ENCODE measurements around the gene ICAM5.
"Not testable (repeated sequence)": the region's sequence is repeated elsewhere in the genome, so short reads cannot be mapped to it uniquely, and the experiment has no call there.

The ICAM5 gene

DNA sequence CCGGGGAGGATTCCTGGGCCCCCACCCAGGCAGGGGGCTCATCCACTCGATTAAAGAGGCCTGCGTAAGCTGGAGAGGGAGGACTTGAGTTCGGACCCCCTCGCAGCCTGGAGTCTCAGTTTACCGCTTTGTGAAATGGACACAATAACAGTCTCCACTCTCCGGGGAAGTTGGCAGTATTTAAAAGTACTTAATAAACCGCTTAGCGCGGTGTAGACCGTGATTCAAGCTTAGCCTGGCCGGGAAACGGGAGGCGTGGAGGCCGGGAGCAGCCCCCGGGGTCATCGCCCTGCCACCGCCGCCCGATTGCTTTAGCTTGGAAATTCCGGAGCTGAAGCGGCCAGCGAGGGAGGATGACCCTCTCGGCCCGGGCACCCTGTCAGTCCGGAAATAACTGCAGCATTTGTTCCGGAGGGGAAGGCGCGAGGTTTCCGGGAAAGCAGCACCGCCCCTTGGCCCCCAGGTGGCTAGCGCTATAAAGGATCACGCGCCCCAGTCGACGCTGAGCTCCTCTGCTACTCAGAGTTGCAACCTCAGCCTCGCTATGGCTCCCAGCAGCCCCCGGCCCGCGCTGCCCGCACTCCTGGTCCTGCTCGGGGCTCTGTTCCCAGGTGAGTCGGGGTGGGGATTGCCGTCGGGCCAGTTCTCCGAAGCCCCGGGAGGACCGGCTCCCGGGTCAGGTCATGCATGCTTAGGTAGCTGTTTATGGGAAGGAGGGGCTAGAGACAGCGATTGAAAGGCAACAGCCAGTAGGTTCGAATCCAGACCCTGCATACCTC is 18.9 kb upstream of the ICAM5 start, which contains the start of gene ICAM1:
TSS of gene ICAM1 (plus strand) at position 505 of the 779 bp plus-strand sequence. CDS start at position 545, 40 bp downstream.
- DNase-seq, result no peak

DNA sequence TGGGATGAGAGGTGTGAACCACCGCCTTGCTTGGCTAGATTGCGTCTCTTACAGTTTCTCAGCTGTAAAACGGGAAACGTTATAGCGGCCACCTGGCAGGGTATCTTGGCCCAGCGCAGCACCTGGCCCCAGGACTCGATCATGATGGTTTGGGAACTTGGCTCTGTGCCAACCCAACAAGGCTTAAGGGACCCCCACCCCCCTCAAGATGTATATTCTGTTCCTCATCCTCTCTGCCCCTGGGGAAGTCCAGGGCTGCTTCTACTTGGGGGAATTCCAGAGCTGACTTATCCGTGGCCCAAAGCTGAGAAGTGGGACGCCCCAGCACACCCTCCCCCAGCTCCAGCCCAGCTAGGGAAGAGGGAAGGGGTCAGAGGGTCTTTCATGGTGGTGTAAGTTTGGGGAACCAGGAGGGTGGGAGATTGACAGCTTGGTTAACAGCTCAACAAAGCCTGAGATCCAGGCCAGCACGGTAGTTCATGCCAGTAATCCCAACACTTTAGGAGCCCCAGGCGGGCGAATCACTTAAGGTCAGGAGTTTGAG is 18.1 kb upstream of the ICAM5 start:
- DNase-seq, result no peak

DNA sequence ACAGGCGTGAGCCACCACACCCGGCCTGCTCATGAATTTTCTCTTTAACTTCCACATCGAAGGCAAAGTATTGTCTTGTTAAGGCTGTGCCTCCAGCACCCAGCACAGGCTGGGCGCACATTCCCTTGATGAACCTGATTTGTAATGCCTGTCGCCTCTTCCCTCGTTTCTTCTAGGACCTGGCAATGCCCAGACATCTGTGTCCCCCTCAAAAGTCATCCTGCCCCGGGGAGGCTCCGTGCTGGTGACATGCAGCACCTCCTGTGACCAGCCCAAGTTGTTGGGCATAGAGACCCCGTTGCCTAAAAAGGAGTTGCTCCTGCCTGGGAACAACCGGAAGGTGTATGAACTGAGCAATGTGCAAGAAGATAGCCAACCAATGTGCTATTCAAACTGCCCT is 15.2 kb upstream of the ICAM5 start:
- no peak for DNase-seq

DNA sequence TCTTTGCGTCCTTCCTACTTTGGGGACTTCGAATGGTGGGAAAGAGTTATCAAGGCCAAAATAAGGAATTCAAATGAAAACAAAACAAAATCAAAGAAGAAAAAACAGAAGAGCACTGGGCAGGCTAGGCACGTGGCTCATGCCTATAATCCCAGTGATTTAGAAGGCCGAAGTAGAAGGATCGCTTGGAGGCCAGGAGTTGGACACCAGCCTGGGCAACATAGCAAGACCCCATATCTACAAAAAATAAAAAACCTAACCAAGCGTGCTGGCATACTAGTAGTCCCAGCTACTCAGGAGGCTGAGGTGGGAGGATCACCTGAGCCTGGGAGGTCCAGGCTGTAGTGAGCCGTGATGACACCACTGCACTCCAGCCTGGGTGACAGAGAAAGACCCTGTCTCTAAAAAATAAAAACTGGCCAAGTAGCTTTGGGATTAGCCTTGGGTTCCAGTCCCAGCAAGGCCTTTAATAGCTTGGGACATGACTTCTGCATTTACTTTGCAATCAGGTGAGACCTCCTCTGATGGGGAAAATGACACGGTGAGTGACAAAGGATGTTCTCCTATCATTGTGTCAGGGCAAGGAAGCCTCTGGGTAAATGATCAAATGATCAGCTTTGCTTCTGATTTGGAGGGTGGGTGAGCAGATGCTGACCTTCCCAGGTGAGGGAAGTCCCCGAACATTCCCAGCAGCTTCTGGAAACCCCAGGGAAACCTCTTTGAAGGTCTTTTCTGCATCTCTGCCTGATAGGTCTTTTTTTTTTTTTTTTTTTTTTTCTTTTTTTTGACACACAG is 11.8 kb upstream of the ICAM5 start:
- no peak for DNase-seq

DNA sequence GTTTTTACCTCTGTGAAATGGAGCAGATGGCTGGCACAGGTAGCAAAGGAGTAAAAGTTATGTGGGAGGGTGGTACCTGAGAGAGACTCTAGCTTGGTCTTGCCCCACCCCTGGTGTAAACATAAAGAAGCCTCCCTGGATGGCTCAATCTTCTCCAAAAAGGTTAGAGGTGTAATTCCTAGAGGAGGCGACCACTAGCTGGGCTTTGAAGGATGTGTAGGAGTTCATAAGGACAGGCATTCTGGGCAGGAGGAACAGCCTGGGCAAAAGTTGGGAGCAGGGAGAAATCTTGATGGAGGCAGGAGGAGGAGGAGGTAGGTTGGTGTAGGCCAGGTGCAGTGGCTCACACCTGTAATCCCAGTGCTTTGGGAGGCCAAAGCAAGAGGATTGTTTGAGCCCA is 10.8 kb upstream of the ICAM5 start:
- DNase-seq, result no peak

DNA sequence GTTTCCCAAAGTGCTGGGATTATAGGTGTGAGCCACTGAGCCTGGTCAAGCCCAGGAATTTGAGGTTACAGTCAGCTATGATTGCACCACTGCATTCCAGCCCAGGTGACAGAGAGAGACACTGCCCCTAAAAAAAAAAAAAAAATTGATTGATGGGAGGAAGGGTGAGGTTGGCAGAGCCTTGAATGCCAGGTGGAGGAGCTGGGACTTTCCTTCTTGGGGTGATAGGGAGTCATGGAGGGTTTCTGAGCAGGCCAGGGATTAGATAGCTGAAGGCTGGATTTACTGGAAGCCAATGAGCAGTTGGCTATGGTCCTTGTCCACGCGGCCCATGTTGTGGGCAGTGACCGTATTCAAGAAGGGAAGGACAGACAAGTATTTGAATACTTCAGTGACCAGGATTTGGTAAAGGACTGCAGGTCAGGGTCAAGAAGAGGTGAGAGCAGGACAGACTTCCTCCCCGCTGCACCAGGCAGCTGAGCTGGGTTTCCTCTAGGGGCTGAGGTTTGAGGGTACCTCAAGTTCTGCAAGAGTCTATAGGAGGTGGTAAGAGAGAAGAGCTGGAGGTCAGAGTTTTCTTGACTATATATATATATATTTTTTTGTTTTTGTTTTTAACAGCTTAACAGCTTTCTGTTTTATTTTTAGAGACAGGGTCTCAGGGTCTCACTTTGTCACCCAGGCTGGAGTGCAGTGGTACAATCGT is 9.9 kb upstream of the ICAM5 start:
- DNase-seq, result no peak

DNA sequence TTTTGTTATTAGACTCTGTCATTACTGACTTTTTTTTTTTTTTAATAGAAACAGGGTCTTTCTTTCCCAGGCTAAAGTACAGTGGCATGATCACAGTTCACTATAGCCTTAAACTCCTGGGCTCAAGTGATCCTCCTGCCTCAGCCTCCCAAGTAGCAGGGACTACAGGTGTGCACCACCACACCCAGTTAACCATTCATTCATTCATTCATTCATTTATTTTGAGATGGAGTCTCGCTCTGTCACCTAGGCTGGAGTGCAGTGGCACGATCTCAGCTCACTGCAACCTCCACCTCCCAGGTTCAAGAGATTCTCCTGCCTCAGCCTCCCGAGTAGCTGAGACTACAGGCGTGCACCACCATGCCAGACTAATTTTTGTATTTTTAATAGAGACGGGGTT is 7.7 kb upstream of the ICAM5 start:
- DNase-seq, result not testable (repeated sequence)

DNA sequence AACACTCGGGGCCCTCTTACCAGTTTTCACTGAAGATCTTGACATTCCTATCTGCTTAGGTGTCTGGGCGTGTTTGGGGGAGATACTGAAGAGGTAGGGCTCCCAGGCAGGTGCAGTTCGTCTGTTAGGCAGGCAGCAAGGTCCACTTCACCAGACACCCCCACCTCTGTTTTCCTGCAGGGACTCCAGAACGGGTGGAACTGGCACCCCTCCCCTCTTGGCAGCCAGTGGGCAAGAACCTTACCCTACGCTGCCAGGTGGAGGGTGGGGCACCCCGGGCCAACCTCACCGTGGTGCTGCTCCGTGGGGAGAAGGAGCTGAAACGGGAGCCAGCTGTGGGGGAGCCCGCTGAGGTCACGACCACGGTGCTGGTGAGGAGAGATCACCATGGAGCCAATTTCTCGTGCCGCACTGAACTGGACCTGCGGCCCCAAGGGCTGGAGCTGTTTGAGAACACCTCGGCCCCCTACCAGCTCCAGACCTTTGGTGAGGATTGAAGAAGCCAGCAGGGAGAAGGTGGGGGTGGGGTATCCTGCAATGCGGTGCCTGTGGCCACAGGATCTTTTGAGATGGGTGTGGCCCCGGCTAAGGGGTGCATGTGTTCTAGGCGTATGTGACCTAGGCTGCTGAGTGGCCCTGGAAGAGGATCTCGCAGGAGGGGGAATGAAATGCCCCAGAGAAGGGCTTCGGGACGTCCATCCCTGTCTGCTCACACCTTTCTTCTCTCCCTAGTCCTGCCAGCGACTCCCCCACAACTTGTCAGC is 6.3 kb upstream of the ICAM5 start:
- no peak for DNase-seq

DNA sequence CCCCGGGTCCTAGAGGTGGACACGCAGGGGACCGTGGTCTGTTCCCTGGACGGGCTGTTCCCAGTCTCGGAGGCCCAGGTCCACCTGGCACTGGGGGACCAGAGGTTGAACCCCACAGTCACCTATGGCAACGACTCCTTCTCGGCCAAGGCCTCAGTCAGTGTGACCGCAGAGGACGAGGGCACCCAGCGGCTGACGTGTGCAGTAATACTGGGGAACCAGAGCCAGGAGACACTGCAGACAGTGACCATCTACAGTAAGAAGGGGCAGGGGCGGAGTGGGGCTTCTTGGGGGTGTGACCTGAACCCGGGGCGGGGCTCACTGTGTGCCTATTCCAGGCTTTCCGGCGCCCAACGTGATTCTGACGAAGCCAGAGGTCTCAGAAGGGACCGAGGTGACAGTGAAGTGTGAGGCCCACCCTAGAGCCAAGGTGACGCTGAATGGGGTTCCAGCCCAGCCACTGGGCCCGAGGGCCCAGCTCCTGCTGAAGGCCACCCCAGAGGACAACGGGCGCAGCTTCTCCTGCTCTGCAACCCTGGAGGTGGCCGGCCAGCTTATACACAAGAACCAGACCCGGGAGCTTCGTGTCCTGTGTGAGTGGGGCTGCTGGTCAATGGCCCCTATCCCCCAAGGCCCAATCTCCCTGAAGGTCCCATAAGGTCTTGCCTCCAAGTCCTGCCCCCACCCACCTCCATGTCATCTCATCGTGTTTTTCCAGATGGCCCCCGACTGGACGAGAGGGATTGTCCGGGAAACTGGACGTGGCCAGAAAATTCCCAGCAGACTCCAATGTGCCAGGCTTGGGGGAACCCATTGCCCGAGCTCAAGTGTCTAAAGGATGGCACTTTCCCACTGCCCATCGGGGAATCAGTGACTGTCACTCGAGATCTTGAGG is 5.4 kb upstream of the ICAM5 start:
- DNase-seq, result no peak

DNA sequence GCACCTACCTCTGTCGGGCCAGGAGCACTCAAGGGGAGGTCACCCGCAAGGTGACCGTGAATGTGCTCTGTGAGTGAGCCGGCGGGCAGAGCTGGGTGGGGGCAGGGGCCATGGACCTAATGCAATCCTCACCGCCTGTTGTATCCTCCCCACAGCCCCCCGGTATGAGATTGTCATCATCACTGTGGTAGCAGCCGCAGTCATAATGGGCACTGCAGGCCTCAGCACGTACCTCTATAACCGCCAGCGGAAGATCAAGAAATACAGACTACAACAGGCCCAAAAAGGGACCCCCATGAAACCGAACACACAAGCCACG is 4.8 kb upstream of the ICAM5 start:
- DNase-seq, result no peak

DNA sequence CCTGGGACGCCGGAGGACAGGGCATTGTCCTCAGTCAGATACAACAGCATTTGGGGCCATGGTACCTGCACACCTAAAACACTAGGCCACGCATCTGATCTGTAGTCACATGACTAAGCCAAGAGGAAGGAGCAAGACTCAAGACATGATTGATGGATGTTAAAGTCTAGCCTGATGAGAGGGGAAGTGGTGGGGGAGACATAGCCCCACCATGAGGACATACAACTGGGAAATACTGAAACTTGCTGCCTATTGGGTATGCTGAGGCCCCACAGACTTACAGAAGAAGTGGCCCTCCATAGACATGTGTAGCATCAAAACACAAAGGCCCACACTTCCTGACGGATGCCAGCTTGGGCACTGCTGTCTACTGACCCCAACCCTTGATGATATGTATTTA is 4.4 kb upstream of the ICAM5 start:
- no peak for DNase-seq

DNA sequence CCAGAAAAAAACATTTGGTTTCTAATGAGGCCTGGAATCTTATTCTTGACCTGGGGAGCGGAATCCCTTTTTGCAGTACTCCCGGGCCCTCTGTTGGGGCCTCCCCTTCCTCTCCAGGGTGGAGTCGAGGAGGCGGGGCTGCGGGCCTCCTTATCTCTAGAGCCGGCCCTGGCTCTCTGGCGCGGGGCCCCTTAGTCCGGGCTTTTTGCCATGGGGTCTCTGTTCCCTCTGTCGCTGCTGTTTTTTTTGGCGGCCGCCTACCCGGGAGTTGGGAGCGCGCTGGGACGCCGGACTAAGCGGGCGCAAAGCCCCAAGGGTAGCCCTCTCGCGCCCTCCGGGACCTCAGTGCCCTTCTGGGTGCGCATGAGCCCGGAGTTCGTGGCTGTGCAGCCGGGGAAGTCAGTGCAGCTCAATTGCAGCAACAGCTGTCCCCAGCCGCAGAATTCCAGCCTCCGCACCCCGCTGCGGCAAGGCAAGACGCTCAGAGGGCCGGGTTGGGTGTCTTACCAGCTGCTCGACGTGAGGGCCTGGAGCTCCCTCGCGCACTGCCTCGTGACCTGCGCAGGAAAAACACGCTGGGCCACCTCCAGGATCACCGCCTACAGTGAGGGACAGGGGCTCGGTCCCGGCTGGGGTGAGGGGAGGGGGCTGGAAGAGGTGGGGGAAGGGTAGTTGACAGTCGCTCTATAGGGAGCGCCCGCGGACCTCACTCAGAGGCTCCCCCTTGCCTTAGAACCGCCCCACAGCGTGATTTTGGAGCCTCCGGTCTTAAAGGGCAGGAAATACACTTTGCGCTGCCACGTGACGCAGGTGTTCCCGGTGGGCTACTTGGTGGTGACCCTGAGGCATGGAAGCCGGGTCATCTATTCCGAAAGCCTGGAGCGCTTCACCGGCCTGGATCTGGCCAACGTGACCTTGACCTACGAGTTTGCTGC is 2.7 kb upstream of the ICAM5 start, which contains the start of gene ICAM4:
TSS of gene ICAM4 (plus strand) at position 153 of the 935 bp plus-strand sequence. CDS start at position 211, 58 bp downstream.
- no peak for DNase-seq

DNA sequence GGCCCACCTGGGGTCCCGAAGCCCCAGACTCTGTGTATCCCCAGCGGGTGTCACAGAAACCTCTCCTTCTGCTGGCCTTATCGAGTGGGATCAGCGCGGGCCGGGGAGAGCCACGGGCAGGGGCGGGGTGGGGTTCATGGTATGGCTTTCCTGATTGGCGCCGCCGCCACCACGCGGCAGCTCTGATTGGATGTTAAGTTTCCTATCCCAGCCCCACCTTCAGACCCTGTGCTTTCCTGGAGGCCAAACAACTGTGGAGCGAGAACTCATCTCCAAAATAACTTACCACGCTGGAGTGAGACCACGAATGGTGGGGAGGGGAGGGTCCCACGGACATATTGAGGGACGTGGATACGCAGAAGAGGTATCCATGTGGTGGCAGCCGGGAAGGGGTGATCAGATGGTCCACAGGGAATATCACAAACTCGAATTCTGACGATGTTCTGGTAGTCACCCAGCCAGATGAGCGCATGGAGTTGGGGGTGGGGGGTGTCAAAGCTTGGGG is 1.0 kb upstream of the ICAM5 start:
- peak; percentile 33 to 48 for DNase-seq

DNA sequence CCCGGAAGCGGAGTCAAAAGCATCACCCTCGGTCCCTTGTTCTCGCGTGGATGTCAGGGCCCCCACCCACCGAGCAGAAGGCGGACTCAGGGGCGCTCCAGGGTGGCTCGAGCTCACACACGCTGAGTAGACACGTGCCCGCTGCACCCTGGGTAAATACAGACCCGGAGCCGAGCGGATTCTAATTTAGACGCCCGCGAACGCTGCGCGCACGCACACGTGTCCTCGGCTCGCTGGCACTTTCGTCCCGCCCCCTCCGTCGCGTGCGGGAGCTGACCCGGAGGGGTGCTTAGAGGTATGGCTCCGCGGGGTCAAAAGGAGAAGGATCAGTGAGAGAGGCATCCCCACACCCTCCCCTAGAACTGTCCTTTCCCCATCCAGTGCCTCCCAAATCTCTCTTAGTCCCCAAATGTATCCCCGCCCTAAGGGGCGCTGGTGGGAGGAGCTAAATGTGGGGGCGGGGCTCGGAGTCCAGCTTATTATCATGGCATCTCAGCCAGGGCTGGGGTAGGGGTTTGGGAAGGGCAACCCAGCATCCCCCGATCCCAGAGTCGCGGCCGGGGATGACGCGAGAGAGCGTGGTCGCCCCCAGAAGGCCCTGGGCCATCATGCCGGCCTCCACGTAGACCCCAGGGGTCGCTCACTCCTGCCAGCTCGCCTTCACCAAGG is 451 bp upstream of the ICAM5 start:
- peak; percentile 60 to 69 for DNase-seq

DNA sequence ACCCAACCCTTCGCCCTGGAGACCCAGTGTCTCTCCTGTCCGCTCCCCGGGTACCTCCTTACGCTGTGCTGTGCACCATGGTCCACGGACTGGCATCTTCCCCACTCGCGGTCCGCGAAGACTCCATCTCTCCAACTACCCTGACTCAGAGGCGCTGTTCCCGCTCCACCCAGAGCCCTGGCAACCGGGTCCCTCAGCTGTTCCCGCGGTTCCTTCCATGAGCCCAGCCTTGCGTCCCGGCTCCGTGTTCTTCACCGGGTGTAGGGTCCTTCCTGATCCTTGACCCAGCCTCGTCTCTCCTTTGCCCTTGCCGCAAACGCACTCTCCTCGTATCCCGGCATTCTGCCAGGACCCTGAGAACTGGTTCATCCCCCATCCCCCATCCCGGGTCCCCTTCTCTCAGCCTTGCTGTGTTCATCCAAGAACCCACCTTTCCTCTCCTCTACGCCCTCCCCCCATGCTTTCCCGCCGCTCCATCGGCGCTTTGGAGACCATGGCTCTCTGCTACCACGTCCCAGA is 664 bp downstream of the ICAM5 start:
- no peak for DNase-seq

DNA sequence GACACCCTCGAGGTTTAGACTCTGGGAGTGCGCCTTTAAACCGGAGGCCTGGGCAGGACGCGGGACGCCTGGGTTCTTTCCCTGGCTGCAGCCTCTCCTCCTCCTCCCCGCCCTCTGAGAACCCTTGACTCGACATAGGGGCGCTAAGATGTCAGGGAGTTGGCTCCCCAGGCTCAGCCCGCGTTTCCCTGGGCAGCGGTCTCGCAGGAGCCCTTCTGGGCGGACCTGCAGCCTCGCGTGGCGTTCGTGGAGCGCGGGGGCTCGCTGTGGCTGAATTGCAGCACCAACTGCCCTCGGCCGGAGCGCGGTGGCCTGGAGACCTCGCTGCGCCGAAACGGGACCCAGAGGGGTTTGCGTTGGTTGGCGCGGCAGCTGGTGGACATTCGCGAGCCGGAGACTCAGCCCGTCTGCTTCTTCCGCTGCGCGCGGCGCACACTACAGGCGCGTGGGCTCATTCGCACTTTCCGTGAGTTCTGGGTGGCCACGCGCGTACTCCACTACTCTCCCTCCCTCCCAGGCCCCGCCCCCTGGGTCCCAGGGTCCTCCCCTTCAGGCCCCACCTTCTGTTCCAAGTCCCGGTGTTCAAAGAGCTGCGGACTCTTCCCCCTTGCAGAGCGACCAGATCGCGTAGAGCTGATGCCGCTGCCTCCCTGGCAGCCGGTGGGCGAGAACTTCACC is 1.3 kb downstream of the ICAM5 start:
- DNase-seq, result no peak

DNA sequence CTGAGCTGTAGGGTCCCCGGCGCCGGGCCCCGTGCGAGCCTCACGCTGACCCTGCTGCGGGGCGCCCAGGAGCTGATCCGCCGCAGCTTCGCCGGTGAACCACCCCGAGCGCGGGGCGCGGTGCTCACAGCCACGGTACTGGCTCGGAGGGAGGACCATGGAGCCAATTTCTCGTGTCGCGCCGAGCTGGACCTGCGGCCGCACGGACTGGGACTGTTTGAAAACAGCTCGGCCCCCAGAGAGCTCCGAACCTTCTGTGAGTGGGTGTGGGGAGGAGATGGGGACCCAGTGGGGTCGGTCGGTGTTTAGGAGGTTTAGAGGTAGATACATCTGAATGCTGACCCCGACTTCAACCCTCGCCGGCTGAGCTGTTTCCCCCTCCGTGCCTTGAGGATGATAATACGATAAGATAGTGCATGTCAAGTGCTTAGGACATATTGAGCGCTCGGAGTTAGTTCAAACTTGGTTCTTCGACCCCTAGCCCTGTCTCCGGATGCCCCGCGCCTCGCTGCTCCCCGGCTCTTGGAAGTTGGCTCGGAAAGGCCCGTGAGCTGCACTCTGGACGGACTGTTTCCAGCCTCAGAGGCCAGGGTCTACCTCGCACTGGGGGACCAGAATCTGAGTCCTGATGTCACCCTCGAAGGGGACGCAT is 1.9 kb downstream of the ICAM5 start:
- no peak for DNase-seq

DNA sequence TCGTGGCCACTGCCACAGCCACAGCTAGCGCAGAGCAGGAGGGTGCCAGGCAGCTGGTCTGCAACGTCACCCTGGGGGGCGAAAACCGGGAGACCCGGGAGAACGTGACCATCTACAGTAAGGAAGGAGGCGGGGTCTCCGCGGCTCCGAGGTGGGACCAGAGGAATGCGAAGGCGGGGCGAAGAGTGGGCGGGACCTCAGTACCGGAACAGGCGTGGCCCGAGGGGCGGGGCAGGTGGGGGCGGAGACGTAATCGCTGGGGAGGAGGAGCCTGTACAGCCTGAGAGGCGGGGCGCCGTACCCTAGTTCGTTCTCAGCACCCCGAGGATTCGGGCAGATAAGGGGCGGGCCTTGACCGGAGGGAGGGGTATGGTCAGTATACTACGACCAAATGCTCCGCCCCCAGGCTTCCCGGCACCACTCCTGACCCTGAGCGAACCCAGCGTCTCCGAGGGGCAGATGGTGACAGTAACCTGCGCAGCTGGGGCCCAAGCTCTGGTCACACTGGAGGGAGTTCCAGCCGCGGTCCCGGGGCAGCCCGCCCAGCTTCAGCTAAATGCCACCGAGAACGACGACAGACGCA is 2.5 kb downstream of the ICAM5 start:
- DNase-seq, result peak in 1 of 2 experiments; percentile 36

Data from NCI-H2081 (cell line).